GM21515 (cell line): ENCODE data around the gene SAT1.
"Not testable (repeated sequence)": the region's sequence is repeated elsewhere in the genome, so short reads cannot be mapped to it uniquely, and the experiment has no call there.

Experiments
- ATAC-seq: cut with Tn5 transposase; IDR thresholded peaks from one replicate; pipeline ENCODE4 v1.9.1; 2021; ENCODE audit not compliant: unreplicated experiment

Gene SAT1

DNA sequence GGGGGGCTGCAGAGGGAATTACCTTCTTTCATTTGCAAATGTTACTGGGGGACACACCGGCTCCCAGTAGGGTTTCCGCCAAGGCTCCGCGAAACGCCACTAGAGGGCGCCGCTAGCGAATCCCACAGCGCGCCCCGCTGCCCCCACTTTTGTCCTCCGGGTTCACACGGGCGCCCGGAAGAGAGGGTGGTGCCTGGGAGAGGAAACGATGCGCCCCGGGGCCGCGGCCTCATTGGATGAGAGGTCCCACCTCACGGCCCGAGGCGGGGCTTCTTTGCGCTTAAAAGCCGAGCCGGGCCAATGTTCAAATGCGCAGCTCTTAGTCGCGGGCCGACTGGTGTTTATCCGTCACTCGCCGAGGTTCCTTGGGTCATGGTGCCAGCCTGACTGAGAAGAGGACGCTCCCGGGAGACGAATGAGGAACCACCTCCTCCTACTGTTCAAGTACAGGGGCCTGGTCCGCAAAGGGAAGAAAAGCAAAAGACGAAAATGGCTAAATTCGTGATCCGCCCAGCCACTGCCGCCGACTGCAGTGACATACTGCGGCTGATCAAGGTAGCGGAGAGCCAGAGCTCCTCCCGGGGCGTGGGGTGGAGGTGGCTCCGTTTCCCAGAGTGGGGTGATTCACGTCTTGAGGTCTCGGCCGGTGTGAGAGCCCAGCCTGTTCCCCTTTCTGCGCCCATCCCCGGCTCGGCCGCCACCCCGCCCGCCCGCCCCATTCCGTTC, at the start of gene SAT1:
SAT1 (plus strand) TSS at position 311 of the 726 bp plus-strand sequence; CDS start at position 490, 179 bp downstream.
- peak; percentile 94 for ATAC-seq

DNA sequence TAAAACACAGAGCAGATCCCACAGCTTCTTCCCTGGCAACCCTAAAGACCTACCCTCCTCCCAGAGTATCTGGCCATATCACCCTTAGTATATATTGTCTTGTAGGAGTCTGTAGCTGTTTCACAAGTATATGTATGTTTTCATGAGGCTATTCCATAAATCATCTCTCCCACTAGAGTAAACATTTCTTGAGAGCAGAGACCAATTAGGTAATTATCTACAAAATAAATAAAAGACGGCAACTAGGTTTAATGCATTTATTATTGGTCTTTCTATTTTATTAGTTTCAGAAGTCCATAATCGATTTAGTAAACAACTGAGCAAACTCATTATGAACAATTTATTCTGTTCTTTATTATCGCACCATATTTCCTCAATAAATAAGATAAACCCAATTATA, 46.9 kb upstream of the SAT1 start:
- ATAC-seq: no peak

DNA sequence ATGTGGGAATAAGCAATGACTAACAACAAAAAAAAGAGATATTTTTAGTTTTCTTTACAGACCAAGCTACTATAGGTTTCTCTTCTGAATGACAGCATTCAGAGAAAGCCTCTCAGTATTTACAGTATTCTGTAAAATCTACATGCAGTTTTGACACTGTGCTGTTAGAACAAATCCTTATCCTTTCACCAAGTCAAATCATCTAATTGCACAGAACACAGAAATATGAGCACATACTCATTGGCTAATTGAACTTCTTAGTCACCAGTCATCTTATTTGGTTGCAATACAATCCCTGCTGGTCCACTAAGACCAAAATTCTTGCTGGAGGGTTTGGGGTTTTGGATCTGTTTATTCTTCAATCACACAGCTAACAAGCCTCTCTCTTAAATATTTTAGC, 45.6 kb upstream of the SAT1 start:
- no peak for ATAC-seq

DNA sequence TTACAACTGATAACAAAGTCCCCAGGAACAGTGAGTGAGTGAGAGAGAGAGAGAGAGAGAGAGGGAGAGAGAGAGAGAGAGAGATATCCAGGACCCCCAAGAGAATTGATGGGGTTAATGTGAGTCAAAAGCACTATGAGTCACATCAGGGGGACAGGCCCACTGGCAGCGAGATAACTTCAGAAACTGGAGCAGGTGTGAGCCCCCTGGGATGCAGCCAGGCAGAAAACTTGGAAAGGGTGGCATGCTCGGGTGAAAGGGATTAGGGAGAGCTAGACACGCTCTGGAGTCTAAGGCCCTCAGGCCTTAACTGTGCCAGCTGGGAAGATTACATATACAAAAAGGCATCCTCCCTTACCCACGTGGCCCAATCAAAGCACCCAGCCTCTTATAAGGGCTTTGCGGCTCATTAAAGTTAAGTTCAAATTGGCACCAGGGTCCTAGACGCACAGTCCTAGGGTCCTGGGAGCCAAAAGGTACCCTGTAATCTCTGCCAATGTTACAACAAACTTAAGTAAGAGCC, 40.7 kb upstream of the SAT1 start:
- no peak for ATAC-seq

DNA sequence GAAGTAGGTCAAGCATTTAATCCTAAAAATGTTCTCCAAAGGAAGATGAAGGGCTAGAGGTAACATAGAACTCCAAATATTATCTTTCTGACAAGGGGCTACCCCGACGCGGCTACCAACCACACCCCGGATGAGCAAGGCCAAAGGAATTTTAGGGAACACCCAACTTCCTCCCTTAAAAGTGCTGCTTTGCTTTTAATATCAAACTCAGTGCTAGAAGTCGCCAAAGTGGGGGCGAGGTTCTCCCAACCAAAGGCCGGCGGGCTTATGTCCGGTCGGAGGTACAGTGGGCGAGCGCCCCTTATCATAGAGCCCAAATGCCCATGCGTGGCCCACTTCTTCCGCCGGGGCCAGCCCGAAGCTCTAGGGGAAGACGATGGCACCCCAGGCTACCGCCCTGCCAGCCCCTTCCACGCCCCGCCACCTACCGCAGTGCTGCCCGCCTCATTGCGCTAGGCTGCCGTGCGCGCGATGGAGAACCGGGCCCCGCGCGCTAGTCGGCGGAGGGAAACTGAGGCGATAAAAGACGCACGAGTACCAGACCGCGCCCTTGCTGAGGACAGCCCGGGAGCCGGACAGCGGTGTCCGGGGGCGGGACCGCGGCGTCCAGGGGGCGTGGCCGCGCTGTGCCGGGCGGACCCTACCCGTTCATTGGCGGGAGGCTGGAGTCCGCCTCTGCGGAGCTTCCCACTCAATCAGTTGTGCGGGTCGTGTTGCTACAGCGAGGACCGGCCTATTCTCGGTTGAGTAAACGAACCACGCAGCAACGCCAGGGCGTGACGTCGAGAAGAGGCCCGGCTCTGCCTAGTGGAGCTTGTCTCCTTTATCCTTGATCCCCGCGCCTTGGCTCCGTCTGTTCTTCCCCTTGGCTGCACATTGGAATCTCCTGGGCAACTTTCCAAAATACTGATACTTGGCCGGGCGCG, 40.0 kb upstream of the SAT1 start, which contains the start of gene ACOT9:
ACOT9 (minus strand) TSS at position 580 of the 926 bp plus-strand sequence; CDS start at position 448, 132 bp downstream.
- peak; percentile 96 for ATAC-seq

DNA sequence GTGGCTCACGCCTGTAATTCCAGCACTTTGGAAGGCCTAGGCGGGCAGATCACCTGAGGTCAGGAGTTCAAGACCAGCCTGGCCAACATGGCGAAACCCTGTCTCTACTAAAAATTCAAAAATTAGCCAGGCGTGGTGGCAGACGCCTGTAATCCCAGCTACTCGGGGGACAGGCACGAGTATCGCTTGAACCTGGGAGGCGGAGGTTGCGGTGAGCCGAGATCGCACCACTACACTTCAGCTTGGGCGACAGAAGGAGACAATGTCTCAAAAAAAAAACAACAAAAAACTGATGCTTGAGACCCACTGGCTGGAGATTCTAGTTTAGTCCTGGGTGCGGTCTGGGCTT, 39.4 kb upstream of the SAT1 start:
- ATAC-seq: not testable (repeated sequence)

DNA sequence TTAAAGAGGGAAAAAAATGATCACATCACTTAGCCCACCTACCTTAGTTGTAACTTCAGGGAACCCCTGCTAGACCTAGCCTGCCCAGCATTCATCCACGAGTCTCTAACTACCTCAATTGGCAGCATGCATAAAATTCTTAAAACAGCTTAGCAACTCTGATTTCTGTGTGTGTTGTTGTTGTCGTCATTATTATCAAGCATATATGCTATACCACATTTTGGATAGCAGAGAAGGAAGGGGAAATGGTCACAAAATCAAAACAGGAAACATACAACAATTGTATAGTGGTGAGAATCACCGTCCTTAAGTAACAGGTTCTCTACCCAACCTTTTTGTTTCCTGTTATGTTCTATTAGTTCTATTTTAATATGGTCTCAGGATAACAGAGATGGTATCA, 37.2 kb upstream of the SAT1 start:
- no peak for ATAC-seq

DNA sequence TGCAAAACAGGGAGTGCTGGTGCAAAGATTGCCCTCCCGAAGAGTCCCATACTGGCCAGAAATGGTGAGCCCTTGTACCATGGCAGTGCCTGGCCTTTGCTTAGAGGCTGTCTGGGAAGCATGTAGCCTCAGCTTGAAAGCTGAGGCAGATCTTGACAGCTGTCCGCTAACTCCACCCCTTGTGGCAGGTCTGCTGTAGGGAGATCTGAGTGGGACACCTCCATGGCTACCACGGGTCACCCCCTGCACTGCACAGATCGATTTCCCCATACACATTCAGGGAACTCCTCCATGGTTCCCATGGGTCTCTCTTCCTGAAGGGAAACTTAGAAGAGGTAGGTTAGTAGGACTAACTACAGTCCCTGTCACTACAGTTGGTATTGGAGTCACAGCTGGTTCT, 33.8 kb upstream of the SAT1 start:
- no peak for ATAC-seq

DNA sequence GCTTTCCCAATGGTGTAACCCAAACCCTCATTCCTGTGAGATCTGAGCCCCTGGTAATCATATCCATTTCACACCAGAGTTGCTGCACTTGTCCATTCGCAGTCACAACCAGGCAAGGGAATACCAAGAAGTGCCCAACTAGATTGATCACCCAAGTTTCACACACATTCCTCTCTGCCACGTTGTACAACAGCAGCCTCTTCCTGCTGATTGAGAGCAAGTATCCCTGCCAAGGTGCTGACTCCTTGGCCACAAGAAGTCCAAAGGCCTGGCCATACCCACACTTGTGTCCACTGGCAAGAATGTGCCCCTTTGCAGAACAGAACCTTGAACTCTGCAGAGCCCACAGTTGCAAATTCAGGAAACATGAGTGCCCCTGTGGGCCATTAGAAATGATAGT, 33.4 kb upstream of the SAT1 start:
- no peak for ATAC-seq

DNA sequence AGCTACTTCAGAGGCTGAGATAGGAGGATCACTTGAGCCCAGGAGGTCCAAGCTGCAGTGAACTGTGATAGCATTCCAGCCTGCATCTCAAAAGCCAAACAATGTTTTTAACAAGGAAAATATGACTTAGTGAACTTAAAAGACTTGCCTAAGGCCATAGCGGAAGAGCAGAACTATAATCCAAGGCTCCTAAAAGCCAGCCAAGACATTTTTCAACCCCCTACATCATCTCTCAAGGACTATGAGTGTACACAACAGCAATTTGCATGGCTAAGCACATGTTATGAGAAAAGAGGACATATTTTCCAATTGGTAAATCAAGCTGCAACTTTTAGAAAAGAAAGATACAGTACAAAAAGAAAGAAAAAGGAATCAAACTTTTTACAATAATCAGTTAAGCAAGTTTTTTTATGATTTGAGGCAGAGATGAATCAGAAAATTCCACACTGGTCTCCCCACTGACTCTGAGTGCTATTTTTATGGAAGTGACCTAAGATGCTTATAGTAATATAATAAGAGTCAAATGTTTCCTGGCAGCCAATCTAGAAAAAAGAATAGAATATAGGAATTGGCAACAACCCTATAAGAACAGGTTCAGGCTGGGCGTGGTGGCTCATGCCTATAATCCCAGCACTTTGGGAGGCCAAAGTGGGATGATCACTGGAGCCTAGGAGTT, 30.1 kb upstream of the SAT1 start:
- no peak for ATAC-seq

DNA sequence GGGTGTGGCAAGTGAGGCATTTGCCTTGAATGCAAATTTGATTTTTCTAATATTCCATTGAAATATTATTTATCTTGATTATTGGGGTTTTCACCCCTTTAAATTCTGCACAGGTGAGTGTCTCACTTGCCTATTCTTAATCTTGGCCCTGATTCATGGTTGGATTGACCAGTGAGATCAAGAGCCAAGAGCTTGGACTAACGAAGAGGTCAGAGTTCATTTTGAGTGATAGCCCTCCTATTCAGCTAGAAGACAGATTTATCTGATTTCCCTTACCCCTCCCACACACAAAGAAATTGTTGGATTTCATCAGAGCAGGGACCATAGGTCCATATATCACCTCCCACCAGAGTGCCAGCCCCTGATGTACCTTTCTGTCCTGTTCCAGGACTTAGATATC, 28.3 kb upstream of the SAT1 start:
- no peak for ATAC-seq

DNA sequence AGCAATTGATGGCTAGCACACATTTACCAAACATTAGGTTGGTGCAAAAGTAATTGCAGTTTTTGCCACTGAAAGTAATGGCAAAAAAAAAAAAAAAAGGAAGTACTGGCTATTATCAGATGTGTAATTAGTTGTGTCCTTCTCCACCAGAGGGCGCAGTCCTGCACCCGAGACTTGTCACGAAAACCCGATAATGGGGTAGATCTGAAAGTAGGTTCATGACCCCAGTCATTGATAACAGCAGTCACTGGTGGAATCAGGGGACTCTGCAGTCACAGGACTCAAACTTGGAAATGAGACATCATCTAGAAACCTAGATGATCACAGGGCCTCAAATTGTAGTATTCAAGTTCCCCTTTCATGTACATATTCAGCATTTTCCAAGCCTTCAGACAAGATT, 26.8 kb upstream of the SAT1 start:
- no peak for ATAC-seq

DNA sequence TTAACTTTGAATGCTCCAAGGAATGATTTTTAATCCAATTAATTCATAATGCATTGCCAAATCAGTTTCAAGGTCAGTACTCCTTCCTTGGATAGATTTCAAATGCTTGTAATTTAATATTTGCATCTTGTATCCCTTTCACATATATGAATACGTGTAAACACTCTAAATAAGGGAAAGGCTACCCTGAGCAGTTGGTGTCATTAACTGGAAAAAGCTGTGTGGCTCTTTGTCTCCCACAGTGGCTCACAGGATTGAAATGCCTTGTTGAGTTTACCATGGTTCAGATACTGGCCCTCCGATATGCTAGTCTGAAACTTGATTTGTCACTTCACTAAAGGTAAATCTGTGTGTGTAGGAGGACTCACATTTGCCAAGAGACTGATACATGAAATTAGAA, 23.2 kb upstream of the SAT1 start:
- ATAC-seq: no peak

DNA sequence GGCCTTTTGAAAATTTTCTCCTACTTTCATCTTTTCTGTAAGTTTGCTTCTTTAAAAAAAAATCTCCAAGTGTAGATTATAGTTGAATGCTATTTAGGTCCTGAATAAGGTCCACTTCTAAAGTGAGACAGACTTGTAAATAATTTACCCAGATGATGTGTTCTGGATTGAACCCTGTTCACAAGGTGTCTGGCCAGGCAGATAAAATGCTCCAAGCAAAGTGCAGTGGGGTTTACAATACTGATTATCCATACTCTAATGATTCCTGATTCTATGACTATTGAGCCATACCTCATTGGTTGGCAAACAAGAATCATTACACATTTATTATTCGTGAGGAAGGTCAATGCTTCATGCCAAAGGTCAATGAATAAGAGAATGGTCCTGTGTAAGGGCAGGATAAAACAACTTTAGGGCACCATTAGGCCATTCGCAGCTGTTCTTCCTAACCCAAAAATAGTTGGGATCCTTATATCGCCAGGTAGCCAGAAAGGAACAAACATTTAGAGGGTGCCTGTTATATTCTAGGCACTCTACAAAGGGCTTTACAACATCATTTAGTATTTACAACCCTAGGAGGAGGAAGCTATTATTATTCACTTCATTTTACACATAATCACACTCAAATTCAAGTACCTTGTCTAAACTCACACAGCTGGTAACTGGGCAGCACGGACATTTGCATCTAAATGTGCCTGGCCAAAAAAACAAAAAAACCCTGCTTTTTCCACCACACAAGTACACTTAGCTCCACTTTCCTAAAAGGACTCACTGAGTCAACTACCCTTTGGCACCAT, 18.6 kb upstream of the SAT1 start:
- ATAC-seq: no peak

DNA sequence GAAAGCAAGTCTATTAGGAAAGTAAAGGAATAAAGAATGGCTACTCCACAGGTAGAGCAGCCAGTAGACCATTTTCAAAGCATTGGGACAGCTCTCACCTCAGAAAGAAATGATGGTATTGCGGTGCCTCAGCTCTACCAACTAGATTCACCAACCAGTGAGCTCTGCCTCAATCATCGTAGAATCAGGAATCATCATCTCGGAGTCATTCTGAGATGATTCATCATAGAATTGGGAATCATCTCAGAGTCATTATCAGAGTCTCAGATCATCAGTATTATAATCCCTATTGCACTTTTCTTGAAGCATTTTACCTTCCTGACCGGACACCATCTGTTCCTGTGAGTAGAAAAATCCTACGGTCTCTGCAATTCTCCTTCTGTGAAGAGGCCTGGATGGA, 17.5 kb upstream of the SAT1 start:
- no peak for ATAC-seq

DNA sequence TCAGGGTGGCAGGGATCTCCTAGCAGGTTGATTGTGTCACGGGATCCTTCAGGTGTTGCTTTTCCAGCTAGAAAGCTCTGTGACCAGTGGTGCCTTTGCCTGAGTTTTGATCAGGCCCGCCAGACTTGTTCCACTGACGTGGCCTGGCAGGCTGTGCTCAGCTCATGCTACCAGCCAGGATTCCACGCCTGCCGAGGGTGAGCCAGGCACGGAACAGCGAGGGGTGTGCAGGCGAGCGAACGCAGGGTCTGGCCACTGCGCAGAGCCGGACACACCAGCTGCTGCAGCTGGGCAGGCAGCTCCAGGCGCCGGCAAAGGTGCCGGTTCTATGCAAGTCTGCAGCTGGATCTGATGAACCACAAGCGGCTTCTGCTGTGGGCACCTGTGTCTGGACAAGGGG, 17.1 kb upstream of the SAT1 start:
- ATAC-seq: no peak

DNA sequence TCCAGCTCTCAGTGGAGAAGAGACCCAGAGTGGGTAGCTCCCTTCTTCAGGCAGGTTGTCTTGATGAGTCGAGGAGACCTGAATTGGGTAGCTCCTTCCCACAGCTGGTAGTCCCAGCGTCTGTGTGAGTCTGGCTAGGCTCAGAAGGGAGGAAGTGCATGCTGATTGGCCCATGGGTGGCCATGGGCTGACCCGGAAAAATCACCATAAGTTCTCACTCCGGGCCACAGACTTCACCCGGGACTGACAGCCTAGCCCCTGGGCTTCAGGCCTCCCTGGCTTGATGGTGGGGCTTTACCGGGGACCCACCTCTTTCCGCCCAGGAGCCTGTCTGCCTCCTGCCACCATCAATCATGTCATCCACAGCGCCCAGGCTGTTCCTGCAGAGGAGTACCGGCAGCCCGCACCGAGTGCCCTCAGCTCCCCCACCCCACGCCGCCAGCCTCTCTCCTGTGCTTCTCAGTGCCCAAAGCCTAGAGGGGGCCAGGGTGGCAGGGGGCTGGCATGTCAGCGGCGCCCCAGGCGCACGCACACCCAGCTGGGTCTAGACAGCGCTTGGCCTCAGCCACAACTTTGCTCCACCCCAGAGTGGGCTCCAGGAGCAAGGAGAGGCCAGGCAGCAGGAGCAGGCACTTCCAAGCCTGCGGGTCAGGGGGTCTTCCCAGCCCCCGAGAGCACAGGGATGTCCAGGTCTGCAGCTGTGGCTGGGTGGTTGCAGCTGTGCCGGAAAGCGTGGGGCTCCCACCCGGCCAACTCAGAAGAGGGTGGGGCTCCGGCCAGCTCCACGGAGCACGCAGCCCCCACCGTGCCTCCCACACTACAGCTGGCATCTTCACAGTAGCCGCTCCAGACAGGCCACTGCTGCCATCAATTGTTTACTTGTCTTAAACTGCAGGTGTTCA, 16.1 kb upstream of the SAT1 start:
- ATAC-seq: no peak

DNA sequence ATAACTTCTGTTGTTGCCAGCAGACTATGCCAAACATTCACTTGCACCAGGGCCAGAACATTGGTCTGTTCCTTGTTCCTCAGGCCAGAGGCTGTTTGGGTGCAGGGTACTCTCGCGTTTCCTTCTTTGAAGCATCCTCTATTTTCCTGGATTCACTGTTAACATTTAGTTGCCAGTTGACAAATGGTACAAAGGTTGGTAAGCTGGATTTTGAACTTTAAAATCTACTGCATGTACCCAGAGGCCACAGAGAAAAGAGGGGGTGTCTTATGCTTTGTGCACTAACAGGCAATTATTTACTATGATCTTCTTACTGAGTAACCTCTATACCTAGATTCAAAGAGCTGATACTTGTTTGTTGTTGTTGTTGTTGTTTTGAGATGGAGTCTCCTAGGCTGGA, 12.8 kb upstream of the SAT1 start:
- ATAC-seq: no peak

DNA sequence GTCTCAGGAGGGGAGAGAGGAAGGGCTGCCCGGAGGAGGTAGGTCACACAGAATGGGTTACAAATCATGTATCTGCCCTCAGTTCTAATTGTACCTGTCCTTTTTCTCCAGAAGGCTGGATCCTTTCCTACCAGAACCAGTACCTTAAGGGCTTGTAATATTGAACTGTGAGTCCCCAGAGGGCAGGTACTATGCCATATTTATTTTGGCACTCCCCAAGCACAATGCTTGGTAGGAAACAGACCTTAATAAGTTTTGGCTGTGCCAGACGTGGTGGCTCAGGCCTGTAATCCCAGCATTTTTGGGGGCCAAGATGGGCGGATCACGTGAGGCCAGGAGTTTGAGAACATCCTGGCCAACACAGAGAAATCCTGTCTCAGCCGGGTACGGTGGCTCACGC, 11.9 kb upstream of the SAT1 start:
- not testable (repeated sequence) for ATAC-seq
